Kidney epithelial cell (primary cell): ENCODE data around the gene PROX1. TPM values are rescaled to one million over a fixed set of nuclear protein-coding genes. Genes with fewer than 3 reads are reported as not detected.

Source experiments
- DNase-seq: peaks from one replicate; pipeline ENCODE4 v3.0.0-alpha.2; 2010; ENCODE audit warnings: low read depth
- H3K27me3 ChIP-seq: 2 replicates; pipeline ENCODE4 v1.6.0; 2011; ENCODE audit warnings: low read length; ENCODE audit not compliant: control insufficient read depth, insufficient read depth
- H3K36me3 ChIP-seq: 2 replicates; pipeline ENCODE4 v1.5.1; 2011; ENCODE audit warnings: low read length; ENCODE audit not compliant: control insufficient read depth, insufficient read depth
- H3K4me3 ChIP-seq: 2 replicates; pipeline ENCODE4 v1.5.1; 2011; ENCODE audit warnings: low read depth, mild to moderate bottlenecking, control low read depth, low read length
- total RNA-seq: library from RNA; depleted of rRNA; stranded (reverse); fragments of >200 nt; gene quantifications from 2 replicates; pipeline ENCODE4 v1.2.3, GENCODE V29; 2015
- TF ChIP-seq, protein P1 (sequence below): IDR thresholded peaks from 2 replicates; pipeline ENCODE4 v1.5.1; 2011; ENCODE audit warnings: mild to moderate bottlenecking, moderate library complexity, low read length, control low read depth, inconsistent platforms; ENCODE audit not compliant: insufficient read depth, poor library complexity, severe bottlenecking

PROX1 gene
- total RNA-seq, 1 donor from 2014 or later = 0.88 TPM

DNA sequence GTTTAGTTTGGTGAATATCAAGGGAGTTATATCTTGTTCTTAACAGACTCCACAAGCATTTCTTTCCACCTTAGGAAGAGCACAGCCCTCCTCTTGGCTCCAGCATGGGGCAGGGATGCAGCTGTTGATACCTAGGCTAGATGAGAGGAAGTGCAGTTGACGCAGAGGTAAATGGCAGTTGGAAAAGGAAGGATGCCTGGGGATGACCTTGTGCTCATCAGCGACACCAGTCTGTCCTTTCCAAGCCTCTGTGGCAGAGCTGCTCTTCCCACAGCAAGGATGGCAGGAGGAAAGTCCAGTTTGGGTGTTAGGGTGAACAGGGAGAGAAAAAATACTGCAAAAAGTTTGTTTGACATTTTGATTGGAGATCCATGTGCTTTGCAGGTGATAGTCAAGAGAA, 6.2 kb downstream of the PROX1 start:
- DNase-seq = no peak
- TF ChIP-seq, protein P1, sequence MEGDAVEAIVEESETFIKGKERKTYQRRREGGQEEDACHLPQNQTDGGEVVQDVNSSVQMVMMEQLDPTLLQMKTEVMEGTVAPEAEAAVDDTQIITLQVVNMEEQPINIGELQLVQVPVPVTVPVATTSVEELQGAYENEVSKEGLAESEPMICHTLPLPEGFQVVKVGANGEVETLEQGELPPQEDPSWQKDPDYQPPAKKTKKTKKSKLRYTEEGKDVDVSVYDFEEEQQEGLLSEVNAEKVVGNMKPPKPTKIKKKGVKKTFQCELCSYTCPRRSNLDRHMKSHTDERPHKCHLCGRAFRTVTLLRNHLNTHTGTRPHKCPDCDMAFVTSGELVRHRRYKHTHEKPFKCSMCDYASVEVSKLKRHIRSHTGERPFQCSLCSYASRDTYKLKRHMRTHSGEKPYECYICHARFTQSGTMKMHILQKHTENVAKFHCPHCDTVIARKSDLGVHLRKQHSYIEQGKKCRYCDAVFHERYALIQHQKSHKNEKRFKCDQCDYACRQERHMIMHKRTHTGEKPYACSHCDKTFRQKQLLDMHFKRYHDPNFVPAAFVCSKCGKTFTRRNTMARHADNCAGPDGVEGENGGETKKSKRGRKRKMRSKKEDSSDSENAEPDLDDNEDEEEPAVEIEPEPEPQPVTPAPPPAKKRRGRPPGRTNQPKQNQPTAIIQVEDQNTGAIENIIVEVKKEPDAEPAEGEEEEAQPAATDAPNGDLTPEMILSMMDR = no peak
- Histone ChIP-seq H3K4me3 (no peak overlapping the region), H3K27me3 (peaks cover 16% of the 10 kb centered on the region), H3K36me3 (no peaks in the 10 kb centered on the region)

DNA sequence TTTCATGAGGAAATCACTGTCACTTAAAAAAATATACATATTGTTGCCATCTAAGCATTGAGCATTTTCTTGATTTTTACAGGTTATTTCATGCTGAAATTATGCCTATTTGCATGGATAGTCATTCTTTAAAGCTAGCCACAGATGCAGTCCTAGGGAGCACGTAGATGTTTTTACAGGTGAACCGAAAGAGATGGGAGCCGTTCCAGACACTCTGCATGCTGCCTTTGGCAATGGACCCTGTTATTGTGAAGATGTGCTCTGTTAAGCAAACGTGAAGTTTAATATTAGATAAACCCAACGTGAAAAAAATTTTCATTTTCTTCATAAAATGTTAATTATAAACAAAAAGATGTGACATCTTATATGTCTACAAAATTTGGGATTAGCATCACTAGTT, 7.1 kb downstream of the PROX1 start:
- Histone ChIP-seq H3K4me3 (no peak overlapping the region), H3K36me3 (no peaks in the 10 kb centered on the region), H3K27me3 (peaks cover 7% of the 10 kb centered on the region)
- DNase-seq = no peak
- TF ChIP-seq, protein P1 = no peak

DNA sequence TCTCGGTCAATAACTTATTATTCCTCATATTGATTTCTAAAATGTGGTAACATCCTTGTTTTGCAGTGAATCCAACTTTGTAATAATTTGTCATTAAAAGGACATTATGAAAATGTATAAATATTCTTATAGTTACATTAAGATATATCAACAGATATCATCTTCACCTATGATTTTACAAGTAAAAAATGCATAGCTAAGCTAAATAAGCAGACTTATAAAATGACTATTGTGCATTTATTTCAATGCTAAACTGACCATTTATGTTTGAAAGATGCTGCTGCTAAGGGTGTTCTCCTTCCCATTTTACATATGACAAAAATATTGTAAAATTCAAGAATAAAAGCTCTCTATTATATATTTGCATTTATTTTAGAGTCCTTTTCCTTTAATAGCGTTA, 7.8 kb downstream of the PROX1 start:
- TF ChIP-seq, protein P1 = no peak
- no peak for DNase-seq
- Histone ChIP-seq H3K36me3 (no peaks in the 10 kb centered on the region), H3K4me3 (no peak overlapping the region), H3K27me3 (peaks cover 2% of the 10 kb centered on the region)

DNA sequence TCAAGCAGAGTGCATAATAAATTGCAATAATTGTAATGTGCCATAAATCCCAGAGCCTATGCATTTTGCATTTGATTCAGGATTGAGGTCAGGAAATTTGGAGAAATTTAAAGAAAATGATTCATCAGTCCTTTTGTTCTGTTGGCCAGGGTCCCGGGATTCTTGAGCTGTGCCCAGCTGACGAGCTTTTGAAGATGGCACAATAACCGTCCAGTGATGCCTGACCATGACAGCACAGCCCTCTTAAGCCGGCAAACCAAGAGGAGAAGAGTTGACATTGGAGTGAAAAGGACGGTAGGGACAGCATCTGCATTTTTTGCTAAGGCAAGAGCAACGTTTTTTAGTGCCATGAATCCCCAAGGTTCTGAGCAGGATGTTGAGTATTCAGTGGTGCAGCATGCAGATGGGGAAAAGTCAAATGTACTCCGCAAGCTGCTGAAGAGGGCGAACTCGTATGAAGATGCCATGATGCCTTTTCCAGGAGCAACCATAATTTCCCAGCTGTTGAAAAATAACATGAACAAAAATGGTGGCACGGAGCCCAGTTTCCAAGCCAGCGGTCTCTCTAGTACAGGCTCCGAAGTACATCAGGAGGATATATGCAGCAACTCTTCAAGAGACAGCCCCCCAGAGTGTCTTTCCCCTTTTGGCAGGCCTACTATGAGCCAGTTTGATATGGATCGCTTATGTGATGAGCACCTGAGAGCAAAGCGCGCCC, 8.7 kb downstream of the PROX1 start:
- TF ChIP-seq, protein P1 = no peak
- Histone ChIP-seq H3K27me3 (peaks cover 2% of the 10 kb centered on the region), H3K36me3 (no peaks in the 10 kb centered on the region), H3K4me3 (no peak overlapping the region)
- no peak for DNase-seq

DNA sequence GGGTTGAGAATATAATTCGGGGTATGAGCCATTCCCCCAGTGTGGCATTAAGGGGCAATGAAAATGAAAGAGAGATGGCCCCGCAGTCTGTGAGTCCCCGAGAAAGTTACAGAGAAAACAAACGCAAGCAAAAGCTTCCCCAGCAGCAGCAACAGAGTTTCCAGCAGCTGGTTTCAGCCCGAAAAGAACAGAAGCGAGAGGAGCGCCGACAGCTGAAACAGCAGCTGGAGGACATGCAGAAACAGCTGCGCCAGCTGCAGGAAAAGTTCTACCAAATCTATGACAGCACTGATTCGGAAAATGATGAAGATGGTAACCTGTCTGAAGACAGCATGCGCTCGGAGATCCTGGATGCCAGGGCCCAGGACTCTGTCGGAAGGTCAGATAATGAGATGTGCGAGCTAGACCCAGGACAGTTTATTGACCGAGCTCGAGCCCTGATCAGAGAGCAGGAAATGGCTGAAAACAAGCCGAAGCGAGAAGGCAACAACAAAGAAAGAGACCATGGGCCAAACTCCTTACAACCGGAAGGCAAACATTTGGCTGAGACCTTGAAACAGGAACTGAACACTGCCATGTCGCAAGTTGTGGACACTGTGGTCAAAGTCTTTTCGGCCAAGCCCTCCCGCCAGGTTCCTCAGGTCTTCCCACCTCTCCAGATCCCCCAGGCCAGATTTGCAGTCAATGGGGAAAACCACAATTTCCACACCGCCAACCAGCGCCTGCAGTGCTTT, 9.4 kb downstream of the PROX1 start:
- no peak for DNase-seq
- TF ChIP-seq, protein P1 = no peak
- Histone ChIP-seq H3K27me3 (peaks cover 2% of the 10 kb centered on the region), H3K36me3 (no peaks in the 10 kb centered on the region), H3K4me3 (no peak overlapping the region)
